ENCODE measurements around the gene PDLIM5.
"Not testable (repeated sequence)": the region's sequence is repeated elsewhere in the genome, so short reads cannot be mapped to it uniquely, and the experiment has no call there.

The PDLIM5 gene

GRCh38 chr4:94639298-94639697, 187.6 kb downstream of the PDLIM5 start:
- in situ Hi-C loops (cut with MboI; ENCODE audit: low sequenced_read_pairs): no loop called here

GRCh38 chr4:94640151-94640550, 188.4 kb downstream of the PDLIM5 start:
- in situ Hi-C loops (cut with MboI; ENCODE audit: low sequenced_read_pairs): no loop called here

GRCh38 chr4:94641702-94642560, 190.2 kb downstream of the PDLIM5 start:
- in situ Hi-C loops (cut with MboI; ENCODE audit: low sequenced_read_pairs): no loop called here

- in situ Hi-C loops (cut with MboI; ENCODE audit: low sequenced_read_pairs): no loop called here
Measured at GRCh38 chr4:94642561-94642866, 190.8 kb downstream of the PDLIM5 start.

- in situ Hi-C loops (cut with MboI; ENCODE audit: low sequenced_read_pairs): no loop called here
Measured at GRCh38 chr4:94648699-94649098, 197.0 kb downstream of the PDLIM5 start.

GRCh38 chr4:94649381-94650133, 197.8 kb downstream of the PDLIM5 start:
- in situ Hi-C loops (cut with MboI; ENCODE audit: low sequenced_read_pairs): no loop called here

- in situ Hi-C loops (cut with MboI; ENCODE audit: low sequenced_read_pairs): no loop called here
Measured at GRCh38 chr4:94650134-94650495, 198.4 kb downstream of the PDLIM5 start.

GRCh38 chr4:94650690-94651089, 198.9 kb downstream of the PDLIM5 start:
- in situ Hi-C loops (cut with MboI; ENCODE audit: low sequenced_read_pairs): no loop called here

GRCh38 chr4:94653095-94653649, 201.4 kb downstream of the PDLIM5 start:
- in situ Hi-C loops (cut with MboI; ENCODE audit: low sequenced_read_pairs): no loop called here

- in situ Hi-C loops (cut with MboI; ENCODE audit: low sequenced_read_pairs): no loop called here
Measured at GRCh38 chr4:94653984-94654609, 202.4 kb downstream of the PDLIM5 start.

- in situ Hi-C loops (cut with MboI; ENCODE audit: low sequenced_read_pairs): no loop called here
Measured at GRCh38 chr4:94654714-94655113, 203.0 kb downstream of the PDLIM5 start.

GRCh38 chr4:94660614-94661013, 208.9 kb downstream of the PDLIM5 start:
- in situ Hi-C loops (cut with MboI; ENCODE audit: low sequenced_read_pairs): no loop called here

GRCh38 chr4:94665021-94665420, 213.3 kb downstream of the PDLIM5 start:
- in situ Hi-C loops (cut with MboI; ENCODE audit: low sequenced_read_pairs): not testable (repeated sequence)

- in situ Hi-C loops (cut with MboI; ENCODE audit: low sequenced_read_pairs): no loop called here
Measured at GRCh38 chr4:94665500-94666404, 214.0 kb downstream of the PDLIM5 start.

GRCh38 chr4:94668724-94669123, 217.0 kb downstream of the PDLIM5 start:
- in situ Hi-C loops (cut with MboI; ENCODE audit: low sequenced_read_pairs): no loop called here

GRCh38 chr4:94669672-94670664, 218.2 kb downstream of the PDLIM5 start:
- in situ Hi-C loops (cut with MboI; ENCODE audit: low sequenced_read_pairs): no loop called here

GRCh38 chr4:94671113-94671512, 219.4 kb downstream of the PDLIM5 start:
- in situ Hi-C loops (cut with MboI; ENCODE audit: low sequenced_read_pairs): no loop called here

- in situ Hi-C loops (cut with MboI; ENCODE audit: low sequenced_read_pairs): no loop called here
Measured at GRCh38 chr4:94673961-94674360, 222.2 kb downstream of the PDLIM5 start.

- in situ Hi-C loops (cut with MboI; ENCODE audit: low sequenced_read_pairs): no loop called here
Measured at GRCh38 chr4:94676970-94677369, 225.2 kb downstream of the PDLIM5 start.
